ENCODE results near the gene OPALIN. TPM values are rescaled to one million over a fixed set of nuclear protein-coding genes. Genes with fewer than 3 reads are reported as not detected.

The OPALIN gene
- total RNA-seq, 2 donors from 2014 or later, result not detected

DNA sequence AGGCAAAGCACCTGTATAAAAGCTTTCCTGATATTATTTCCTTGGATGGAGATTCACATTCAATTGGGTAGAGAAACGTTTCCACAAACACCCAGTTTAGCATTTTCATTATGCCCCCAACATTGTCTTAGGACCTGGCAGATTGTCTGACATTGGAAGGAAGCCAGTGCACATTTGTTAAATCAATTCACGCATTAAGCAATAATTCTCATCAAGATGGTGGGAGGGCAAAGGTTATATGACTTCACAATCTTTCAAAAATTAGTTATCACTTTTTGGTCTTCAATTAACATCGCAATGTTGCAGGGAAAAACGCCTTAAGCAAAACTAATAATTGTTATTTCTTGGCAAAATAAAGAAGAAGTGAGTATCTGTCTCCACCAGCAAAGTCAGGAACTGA, 16.4 kb downstream of the OPALIN start:
- DNase-seq (ENCODE audit: low spot score), result no peak
- intact Hi-C loops (cut with DNase I), result no loop called here

- intact Hi-C loops (cut with DNase I), result no loop called here
- DNase-seq (ENCODE audit: low spot score), result no peak
Measured at GRCh38 chr10:96341219-96342182, 17.3 kb downstream of the OPALIN start.

GRCh38 chr10:96339956-96340904, 18.6 kb downstream of the OPALIN start:
- intact Hi-C loops (cut with DNase I), result no loop called here
- DNase-seq (ENCODE audit: low spot score), result no peak

- intact Hi-C loops (cut with DNase I), result no loop called here
- DNase-seq (ENCODE audit: low spot score), result no peak
Measured at GRCh38 chr10:96339383-96339782, 19.4 kb downstream of the OPALIN start.

DNA sequence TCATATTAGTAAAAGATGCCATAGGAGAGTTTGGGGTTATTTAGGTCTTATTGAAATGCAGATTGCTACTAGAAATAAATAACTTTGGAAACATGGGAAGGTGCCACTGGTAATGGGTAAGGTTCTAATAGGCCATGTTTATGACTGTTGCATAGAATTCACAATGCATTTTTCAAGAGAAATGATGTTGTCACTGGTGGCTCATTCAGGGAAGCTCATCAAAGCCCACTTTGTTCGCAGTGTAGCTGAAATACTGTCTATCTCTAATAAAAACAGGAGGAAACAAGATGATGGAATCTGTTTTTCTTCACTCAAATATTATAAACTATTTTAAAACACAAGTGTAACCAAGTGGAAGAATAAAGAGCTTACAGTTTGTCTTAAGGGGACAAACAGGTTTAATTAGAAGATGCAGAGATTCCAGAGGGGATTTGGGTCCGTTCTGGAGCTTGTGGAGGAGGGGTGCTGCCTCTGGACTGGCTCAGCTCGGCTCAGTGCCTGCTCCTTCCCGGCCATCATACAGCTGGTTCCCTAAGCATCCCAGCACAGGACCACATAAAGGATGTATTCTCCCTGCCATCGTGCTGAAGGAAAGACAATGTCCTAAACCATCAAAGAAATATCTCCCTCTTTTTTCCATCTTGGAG, 20.4 kb downstream of the OPALIN start:
- intact Hi-C loops (cut with DNase I), result no loop called here
- no peak for DNase-seq (ENCODE audit: low spot score)

DNA sequence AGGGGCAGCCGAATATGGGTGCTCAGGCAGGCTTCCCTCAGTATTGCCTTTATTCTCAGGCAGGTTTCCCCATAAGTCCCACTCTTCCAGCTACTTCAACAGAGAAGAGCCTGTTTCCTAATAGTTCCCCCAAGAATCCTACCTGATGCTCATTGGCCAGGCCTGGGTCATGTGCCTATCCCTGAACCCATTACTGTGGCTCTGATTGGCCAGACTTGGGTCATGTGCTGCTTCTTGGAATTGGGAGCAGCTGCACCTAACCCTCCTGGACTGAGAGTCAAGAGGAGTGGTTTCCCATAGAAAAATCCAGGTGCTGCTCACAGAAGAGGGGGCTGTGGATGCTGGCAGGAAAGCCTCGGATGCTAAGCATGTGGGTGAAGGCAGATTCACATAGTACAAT, 21.7 kb downstream of the OPALIN start:
- DNase-seq (ENCODE audit: low spot score), result no peak
- intact Hi-C loops (cut with DNase I), result no loop called here

GRCh38 chr10:96334616-96335526, 23.9 kb downstream of the OPALIN start:
- no peak for DNase-seq (ENCODE audit: low spot score)
- intact Hi-C loops (cut with DNase I), result no loop called here

GRCh38 chr10:96333101-96333500, 25.7 kb downstream of the OPALIN start:
- intact Hi-C loops (cut with DNase I), result no loop called here
- DNase-seq (ENCODE audit: low spot score), result no peak

GRCh38 chr10:96327462-96327861, 31.3 kb downstream of the OPALIN start:
- intact Hi-C loops (cut with DNase I), result no loop called here
- no peak for DNase-seq (ENCODE audit: low spot score)

DNA sequence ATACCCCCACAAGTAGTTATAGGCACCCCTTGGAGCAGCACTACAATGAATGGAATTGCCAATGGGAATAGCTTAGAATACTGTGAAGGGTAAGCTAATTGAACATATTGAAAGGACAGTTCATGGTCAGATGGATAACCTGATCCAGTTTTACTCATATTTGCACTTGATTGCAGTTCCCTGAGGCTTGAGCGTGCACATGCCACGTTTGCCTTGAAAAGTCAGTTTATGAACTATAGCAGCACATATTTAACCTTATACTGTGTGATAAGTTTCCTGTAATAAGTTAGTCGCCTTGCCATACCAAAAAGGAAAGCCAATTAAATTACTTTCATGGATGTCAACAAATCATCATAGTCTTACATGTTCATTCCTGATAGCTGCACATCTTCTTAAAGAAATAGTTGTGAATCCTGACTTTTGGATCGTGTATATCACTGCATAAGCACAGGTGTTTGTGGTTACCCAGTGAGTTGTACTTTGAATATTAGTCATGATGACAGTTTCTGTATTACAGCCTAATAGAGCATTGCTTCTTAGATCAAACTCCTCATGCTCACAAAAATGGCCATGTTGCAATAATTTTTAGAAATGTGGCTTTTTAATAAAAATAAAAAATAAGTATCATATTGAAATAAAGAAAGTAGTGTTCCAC, 33.0 kb downstream of the OPALIN start:
- intact Hi-C loops (cut with DNase I), result no loop called here
- DNase-seq (ENCODE audit: low spot score), result no peak

- no peak for DNase-seq (ENCODE audit: low spot score)
- intact Hi-C loops (cut with DNase I), result no loop called here
Measured at GRCh38 chr10:96324447-96324846, 34.4 kb downstream of the OPALIN start.

DNA sequence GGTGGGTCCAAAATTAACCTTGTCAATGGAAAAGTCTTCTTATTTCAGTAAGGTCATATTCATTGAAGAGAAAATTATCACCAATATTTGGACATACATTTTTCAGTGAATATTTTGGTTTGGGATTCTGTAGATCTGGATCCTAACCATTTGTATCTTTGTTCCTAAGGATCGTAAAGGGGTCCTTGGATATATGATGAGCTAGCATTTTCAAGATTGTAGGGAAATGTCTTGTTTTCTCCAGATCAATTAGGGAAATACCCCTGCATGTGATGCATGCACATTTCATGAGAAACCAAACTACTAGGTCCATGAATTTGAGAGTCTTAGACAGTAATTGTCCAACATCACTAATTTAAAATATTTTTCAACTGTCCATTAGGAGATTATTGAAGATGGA, 36.5 kb downstream of the OPALIN start:
- no peak for DNase-seq (ENCODE audit: low spot score)
- intact Hi-C loops (cut with DNase I), result no loop called here

- intact Hi-C loops (cut with DNase I), result no loop called here
- DNase-seq (ENCODE audit: low spot score), result no peak
Measured at GRCh38 chr10:96321822-96322221, 37.0 kb downstream of the OPALIN start.

DNA sequence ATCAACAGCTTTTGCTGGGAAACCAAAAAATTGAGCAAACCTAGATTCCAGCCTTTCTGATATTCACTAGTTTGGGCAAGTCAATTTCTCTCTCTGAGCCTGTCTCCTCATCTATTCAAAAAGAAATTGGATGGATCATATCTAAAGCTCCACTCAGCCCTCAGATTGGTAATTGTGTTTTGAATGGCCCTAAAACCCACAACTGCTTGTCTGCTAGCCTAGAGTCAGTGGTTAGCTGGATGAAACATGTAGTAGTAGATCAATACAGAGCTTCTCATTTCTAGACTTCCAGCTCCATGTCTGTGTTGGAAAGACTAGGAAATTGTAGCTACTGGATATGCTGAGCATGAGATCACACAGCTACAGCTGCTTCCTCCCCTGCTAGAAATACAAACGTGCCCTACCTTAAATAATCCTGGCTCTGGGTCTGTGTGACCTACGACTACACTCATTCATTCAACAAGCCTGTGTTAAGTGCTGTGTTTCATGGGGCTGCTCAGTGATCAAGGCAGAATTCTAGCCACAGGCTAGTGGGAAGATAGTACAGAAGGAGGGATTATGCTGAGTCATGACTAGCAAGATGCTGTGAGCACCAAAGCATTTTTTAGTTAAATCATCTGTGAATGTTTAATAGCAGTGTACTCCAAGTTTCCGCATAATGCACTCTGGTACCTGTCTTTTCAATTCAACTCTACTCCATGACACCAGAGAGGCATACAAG, 38.9 kb downstream of the OPALIN start:
- no peak for DNase-seq (ENCODE audit: low spot score)
- intact Hi-C loops (cut with DNase I), result no loop called here

- intact Hi-C loops (cut with DNase I), result no loop called here
- DNase-seq (ENCODE audit: low spot score), result no peak
Measured at GRCh38 chr10:96317067-96317833, 41.6 kb downstream of the OPALIN start.

DNA sequence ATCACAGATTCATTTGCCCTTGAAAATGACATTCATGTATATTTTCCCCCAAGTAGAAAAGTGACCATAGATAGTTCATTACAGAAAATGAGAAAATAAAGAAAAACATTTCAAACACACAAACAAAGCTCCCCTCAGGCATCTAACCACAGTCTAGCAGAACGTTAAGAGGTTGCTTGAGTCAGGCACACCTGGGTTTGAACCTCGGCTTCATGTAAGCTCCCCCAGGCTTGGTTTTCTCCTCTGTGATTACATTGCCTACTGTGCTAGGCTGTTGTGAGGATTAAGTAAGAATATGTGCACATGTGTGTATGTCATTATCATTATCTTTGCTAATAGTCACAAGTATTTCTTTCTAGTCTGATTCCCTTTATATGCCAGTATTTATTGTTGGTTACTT, 45.5 kb downstream of the OPALIN start:
- no peak for DNase-seq (ENCODE audit: low spot score)
- intact Hi-C loops (cut with DNase I), result no loop called here

DNA sequence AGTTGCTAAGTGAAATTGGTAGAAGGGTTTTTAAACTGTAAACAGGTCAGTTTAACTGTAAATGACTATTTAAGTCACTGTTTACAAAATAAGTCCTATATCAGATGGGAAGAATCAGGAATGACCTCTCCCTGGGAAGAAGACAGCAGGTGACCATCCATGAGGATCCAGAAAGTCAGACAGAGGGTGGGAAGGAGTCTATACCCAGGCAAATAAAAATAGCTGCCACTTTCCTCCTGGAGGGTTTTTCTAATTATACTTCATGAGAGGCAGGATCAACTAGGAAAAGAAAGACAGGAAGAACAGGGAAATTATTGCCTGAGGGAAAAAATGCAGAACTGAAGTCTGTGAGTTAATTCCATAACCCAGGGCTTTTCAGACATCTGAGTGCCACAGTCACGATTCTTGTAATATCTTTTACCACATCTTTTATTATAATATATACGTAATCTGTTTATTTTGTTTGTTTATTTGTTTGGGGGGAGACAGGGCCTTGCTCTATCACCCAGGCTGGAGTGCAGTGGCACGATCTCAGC, 47.6 kb downstream of the OPALIN start:
- intact Hi-C loops (cut with DNase I), result no loop called here
- no peak for DNase-seq (ENCODE audit: low spot score)
